ENCODE results near the gene GRID2.

The GRID2 gene

DNA sequence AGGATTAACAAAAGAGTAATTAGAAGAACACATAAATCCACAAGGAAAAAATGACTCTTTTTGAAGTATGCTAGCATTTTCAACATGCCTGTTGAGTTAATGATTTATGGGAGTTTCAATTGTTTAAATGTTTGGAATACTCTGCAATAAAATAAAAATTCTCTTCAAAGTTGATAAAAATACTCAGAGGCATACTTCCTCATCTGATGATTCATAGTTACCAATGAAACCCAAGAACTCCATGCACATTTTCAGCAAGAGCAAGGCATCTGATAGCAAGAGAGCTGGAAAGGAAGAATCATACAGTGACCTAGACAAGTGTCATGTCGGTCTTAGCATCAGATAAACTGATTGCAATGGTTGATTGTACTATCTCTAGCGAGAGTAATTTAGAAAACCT, 1081.1 kb downstream of the GRID2 start:
- H3K27ac ChIP-seq: no peak overlapping the region
- TF ChIP-seq CTCF (conservative IDR thresholded peaks at IDR 0.05) (no peak), ZFX (IDR thresholded peaks at IDR 0.05) (no peak)

GRCh38 chr4:93394545-93395081, 1090.8 kb downstream of the GRID2 start:
- no peak overlapping the region for H3K27ac ChIP-seq
- no peak for TF ChIP-seq ZFX (IDR thresholded peaks at IDR 0.05)

- TF ChIP-seq ZFX (IDR thresholded peaks at IDR 0.05) (no peak), CTCF (conservative IDR thresholded peaks at IDR 0.05) (no peak)
- no peak overlapping the region for H3K27ac ChIP-seq
These were observed 1092.5 kb downstream of the GRID2 start for GRCh38 chr4:93396272-93396671.

GRCh38 chr4:93403571-93403970, 1099.8 kb downstream of the GRID2 start:
- no peak for TF ChIP-seq CTCF (conservative IDR thresholded peaks at IDR 0.05)
- TF ChIP-seq ZFX (IDR thresholded peaks at IDR 0.05): no peak
- H3K27ac ChIP-seq: no peak overlapping the region

DNA sequence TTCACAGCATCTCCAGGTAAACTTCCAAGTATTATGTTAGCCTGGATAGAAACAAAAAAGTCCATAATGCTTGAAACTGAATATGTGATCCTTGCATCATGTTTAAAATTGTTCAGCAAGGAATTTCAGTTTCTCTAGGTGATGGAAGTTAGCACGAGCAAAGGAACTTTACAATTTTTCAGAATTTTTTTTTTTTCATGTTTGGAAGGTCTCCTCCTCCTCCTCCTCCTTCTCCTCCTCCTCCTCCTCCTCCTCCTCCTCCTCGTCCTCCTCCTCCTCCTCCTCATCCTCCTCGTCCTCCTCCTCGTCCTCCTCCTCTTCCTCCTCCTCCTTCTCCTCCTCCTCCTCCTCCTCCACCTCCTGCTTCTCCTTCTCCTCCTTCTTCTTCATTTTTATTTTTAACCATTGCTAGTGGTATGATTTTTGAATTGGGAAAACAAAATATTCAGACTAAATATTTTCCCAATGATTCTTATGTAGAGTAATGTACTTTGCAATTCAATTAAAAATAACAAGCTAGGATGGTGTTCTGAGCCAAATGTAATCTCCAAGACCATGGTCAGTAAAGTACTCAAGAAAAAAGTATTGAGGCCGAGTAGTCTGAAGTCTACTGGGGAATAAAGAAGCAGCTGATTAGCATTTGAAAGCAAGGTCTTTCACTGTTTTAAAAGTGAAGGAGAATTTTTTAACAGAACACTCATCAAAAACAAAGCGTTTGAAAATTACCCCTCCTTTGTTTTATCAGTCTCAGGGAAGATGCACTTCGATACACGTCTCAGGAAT, 1103.9 kb downstream of the GRID2 start:
- no peak for TF ChIP-seq CTCF (conservative IDR thresholded peaks at IDR 0.05)
- TF ChIP-seq ZFX (IDR thresholded peaks at IDR 0.05): no peak
- H3K27ac ChIP-seq: no peak overlapping the region

GRCh38 chr4:93409035-93409434, 1105.3 kb downstream of the GRID2 start:
- H3K27ac ChIP-seq: no peak overlapping the region
- TF ChIP-seq CTCF (conservative IDR thresholded peaks at IDR 0.05) (no peak), ZFX (IDR thresholded peaks at IDR 0.05) (no peak)

DNA sequence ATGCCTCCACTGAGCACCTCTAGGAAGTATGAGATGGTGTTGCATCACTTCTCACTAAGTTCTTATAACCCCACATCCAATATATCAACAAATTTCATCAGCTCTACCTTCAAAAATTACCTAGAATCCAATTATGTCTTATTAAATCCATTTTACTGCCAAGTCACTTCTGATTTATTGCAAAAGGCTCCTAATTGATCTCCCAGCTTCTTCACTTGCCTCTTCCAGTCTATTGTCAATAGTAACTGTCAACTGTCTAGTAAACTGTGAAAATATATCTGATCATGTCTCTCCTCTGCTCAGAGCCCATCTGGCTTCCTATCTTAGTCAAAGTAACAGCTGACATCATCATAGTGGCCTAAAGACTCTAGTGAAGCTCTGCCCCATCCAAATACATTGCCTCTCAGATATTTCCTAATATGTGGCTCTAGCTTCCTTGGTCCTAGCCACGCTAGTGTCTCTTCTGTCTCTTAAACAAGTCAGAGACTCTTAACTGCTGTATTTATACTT, 1110.3 kb downstream of the GRID2 start:
- H3K27ac ChIP-seq: no peak overlapping the region
- TF ChIP-seq ZFX (IDR thresholded peaks at IDR 0.05) (no peak), CTCF (conservative IDR thresholded peaks at IDR 0.05) (no peak)
